Measurements from ENCODE around the gene TCERG1L. TPM values are rescaled to one million over a fixed set of nuclear protein-coding genes. Genes with fewer than 3 reads are reported as not detected.

Gene TCERG1L
- total and polyA plus RNA-seq, 8 donors, result 0.18 TPM; not detected in 7

DNA sequence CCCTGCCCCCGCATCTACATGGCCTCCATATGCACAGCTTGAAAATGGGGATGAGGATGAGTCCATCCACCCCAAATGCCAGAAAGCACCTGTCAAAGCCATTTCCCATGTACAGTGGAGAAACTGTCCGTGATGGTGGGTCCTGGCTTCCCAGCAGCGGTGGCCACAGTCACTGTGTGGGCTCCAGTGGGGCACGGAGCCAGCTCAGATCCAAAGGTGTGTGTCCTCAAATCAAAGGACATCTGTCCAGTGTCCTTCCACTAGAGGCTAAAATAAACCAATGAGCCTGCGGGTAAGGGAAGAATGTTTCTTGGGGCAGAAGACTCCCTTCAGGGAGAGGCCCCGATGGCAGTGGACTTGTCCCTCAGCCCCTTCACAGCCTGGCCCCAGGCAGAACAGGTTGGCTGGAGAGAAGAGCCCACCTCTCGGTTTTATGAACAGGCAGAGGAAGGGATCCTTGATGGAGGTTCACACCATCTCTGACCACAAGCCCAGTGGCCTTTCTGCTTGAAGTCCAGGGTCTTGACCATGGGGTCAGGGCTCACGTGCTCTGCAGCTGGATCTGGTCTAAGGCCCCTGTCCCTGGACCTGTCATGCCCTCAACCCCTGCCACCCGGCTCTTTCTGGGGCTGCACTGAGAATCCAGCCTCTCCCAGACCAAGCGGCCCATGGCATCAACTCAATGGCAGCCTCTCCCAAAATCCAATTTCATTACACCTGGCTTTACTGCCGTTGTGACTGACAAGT lies 106.9 kb downstream of the TCERG1L start:
- Histone ChIP-seq H3K36me3 (no peaks in the 10 kb centered on the region), H3K4me1 (no peaks in the 10 kb centered on the region), H3K27me3 (peaks cover 0 to 19% (median 0%) of the 10 kb centered on the region in 3 donors), H3K4me3 (no peak overlapping the region), H3K9me3 (no peaks in the 10 kb centered on the region), H3K27ac (no peak overlapping the region)
- peak in 1 of 2 donors; percentile 18 for DNase-seq
- 74 to 89% (median 86%) methylated on average over 11 of the region's 11 CpGs for WGBS, 5 donors
- TF ChIP-seq POLR2AphosphoS5 (IDR thresholded peaks at IDR 0.05) (no peak), POLR2A (IDR thresholded peaks at IDR 0.05) (no peak), EP300 (IDR thresholded peaks at IDR 0.05) (no peak), CTCF (IDR thresholded peaks at IDR 0.05) (no peak)
- intact Hi-C loops (cut with DNase I; ENCODE audit: low total_unique reads), result no loop called here

DNA sequence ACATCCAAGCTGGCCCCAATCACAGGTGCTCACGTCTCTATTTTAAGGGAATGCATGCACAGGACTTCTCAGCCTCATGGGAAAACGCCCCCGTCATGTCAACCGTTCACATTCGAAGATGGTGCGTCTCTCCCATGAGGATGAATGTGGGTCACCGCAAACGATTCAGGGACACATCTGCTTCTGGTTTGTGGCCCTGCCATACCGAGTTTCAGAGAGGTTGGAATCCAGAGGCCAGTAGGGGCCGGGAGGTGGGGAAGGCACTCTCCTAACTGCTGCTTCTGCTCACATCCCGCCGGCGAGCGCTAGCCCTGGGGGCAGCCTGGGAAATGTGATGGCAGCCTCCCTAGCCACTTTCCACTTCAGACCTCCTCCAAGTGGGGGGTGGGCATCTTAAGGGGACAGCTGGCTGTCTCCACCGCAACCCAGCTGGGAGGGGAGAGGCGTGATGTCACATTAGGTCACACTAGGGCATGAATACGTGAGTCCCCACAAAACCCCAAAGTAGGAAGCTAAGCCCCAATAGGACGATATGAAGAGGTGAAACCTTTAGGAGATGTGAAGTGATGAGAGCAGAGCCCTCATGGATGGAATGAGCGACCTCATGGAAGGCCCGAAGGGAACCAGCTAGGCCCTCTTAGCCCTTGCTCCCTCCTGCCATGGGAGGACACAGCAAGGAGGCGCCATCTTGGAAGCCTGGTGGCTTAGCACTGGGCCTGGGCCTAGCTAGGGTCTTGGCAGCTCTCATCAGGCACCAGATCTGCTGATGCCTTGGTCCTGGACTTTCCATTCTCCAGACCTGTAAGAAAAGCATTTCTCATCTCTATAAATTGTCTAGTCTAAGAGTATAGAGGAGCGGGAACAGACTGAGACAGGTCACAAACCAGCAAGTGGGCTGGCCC lies 107.8 kb downstream of the TCERG1L start:
- Histone ChIP-seq H3K27ac (no peak overlapping the region), H3K4me1 (no peaks in the 10 kb centered on the region), H3K4me3 (no peak overlapping the region), H3K27me3 (peaks cover 0 to 19% (median 0%) of the 10 kb centered on the region in 3 donors), H3K9me3 (no peaks in the 10 kb centered on the region), H3K36me3 (no peaks in the 10 kb centered on the region)
- TF ChIP-seq POLR2A (IDR thresholded peaks at IDR 0.05), result no peak
- TF ChIP-seq CTCF (IDR thresholded peaks at IDR 0.05), result no peak
- TF ChIP-seq POLR2AphosphoS5 (IDR thresholded peaks at IDR 0.05), result no peak
- no peak for TF ChIP-seq EP300 (IDR thresholded peaks at IDR 0.05)
- DNase-seq, result peak in 1 of 2 donors; percentile 18
- WGBS, 5 donors, result 84 to 88% (median 87%) methylated on average over 20 to 22 of the region's 22 CpGs
- intact Hi-C loops (cut with DNase I; ENCODE audit: low total_unique reads), result no loop called here

GRCh38 chr10:131202990-131203389 lies 108.5 kb downstream of the TCERG1L start:
- WGBS, 5 donors, result 78 to 90% (median 82%) methylated on average over 10 to 11 of the region's 11 CpGs
- Histone ChIP-seq H3K27me3 (peaks cover 0 to 19% (median 0%) of the 10 kb centered on the region in 3 donors), H3K36me3 (no peaks in the 10 kb centered on the region), H3K9me3 (no peaks in the 10 kb centered on the region), H3K4me1 (no peaks in the 10 kb centered on the region), H3K4me3 (no peak overlapping the region), H3K27ac (no peak overlapping the region)
- TF ChIP-seq CTCF (IDR thresholded peaks at IDR 0.05), result no peak
- TF ChIP-seq EP300 (IDR thresholded peaks at IDR 0.05), result no peak
- no peak for TF ChIP-seq POLR2AphosphoS5 (IDR thresholded peaks at IDR 0.05)
- TF ChIP-seq POLR2A (IDR thresholded peaks at IDR 0.05), result no peak
- intact Hi-C loops (cut with DNase I; ENCODE audit: low total_unique reads), result no loop called here
- peak in 1 of 2 donors; percentile 8 for DNase-seq

DNA sequence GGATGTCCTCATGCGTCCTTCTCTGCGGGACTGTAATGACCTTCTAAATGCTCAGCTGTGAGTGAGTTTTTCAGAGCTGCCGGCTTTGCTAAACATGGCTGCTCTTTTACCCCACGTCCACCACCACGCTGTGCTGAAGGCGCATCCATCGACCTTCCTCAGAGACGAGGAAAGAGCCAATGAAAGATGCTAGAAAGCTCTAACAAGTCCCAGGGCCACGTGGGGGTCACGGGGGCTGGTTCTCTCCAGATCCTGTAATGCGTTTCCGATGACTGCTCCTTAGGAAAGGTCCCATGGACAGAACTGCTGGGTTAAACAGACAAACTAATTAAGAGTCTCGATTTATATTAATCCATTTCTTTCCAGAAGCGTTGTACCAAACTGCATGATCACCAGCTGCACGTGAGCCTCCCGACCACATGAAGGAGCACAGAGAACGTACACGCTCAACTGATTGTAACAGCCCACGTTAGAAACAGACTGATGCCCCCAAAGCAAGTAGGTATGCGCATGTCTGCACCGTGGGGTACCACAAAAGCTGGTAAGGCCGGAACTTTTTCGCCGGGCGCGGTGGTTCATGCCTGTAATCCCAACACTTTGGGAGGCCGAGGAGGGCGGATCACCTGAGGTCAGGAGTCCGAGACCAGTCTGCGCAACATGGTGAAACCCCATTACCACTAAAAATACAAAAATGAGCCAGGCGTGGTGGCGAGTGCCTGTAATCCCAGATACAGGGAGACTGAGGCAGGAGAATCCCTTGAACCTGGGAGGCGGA lies 109.6 kb downstream of the TCERG1L start:
- WGBS, 5 donors, result 90 to 93% (median 92%) methylated on average over 32 to 33 of the region's 33 CpGs
- H3K27ac ChIP-seq, result no peak overlapping the region

More for the DNA sequence above, 109.6 kb downstream of the TCERG1L start:
- Histone ChIP-seq H3K4me1 (no peaks in the 10 kb centered on the region), H3K9me3 (no peaks in the 10 kb centered on the region), H3K4me3 (no peak overlapping the region), H3K36me3 (no peaks in the 10 kb centered on the region), H3K27me3 (peaks cover 0 to 19% (median 0%) of the 10 kb centered on the region in 3 donors)
- intact Hi-C loops (cut with DNase I; ENCODE audit: low total_unique reads), result no loop called here
- DNase-seq, result peak in 1 of 2 donors; percentile 17
- TF ChIP-seq POLR2A (IDR thresholded peaks at IDR 0.05) (no peak), POLR2AphosphoS5 (IDR thresholded peaks at IDR 0.05) (no peak), EP300 (IDR thresholded peaks at IDR 0.05) (no peak), CTCF (IDR thresholded peaks at IDR 0.05) (no peak)

Measured in stomach (tissue), 9 donors.